ENCODE results near the gene SFXN3.

The SFXN3 gene

DNA sequence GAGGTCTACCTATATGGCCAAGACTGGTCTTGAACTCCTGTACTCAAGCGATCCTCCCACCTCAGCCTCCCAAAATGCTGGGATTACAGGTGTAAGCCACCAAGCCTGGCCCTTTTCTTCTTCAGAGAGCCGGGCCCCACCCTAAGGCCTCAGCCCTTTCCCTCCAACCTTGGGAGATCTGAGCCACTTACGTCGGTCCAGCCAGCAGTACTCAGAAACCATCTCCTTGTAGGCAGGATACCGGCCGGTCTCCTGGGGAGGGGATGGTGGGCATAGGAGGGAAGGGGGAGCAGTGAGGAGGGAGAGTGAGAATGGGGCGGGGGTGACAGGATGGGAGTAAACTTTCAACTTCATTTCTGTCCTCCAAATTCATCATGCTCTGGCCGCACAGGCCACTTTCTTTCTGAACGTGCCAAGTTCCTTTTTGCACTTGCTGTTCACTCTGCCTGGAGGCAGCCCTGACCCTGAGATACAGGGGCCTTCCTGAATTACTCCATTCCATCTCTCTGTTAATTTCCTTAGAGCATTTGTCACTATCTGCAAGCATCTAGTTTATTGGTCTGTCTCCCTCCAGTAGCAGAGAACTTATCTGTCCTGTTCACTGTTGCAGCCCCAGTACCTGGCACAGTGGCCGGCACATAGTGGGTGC lies 10.5 kb upstream of the SFXN3 start:
- peaks cover 0 to 5% of the 10 kb centered on the region in 2 donors for H3K4me1 ChIP-seq (ENCODE audit: control insufficient read depth in 1 of 2, insufficient read depth in 2 of 2, low read length in 2 of 2)
- H3K36me3 ChIP-seq (ENCODE audit: control insufficient read depth in 1 of 2, insufficient read depth in 2 of 2, low read length in 2 of 2), result no peaks in the 10 kb centered on the region
- H3K4me3 ChIP-seq (ENCODE audit: low read depth in 1 of 2, low read length in 2 of 2), result no peak overlapping the region
- H3K27me3 ChIP-seq (ENCODE audit: low read depth, low read length), result no peaks in the 10 kb centered on the region
- H3K27ac ChIP-seq (ENCODE audit: low read length), result no peak overlapping the region
- no peaks in the 10 kb centered on the region for H3K9me3 ChIP-seq (ENCODE audit: control insufficient read depth in 1 of 2, low read length in 2 of 2)

DNA sequence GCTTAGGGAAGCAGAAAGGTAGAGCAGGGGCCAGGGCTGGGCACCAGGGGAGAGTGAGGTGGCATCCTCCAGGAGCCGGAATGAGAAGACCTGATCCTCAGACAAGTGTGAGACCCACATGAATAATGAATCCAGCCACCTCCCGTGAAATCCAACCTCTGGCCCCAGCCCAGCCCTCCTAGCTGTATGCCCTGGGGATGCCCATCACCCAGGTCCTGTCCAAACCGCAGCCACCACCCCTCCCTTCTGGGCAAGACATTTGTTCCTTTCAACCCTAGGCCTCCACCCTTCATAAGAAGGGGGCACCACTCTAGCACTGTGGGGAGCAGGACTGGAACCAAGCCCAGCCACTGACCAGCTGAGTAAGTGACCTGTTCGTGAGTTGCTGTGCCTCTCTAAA lies 9.8 kb upstream of the SFXN3 start:
- H3K27ac ChIP-seq (ENCODE audit: low read length), result no peak overlapping the region
- no peak overlapping the region for H3K4me3 ChIP-seq (ENCODE audit: low read depth in 1 of 2, low read length in 2 of 2)
- no peaks in the 10 kb centered on the region for H3K27me3 ChIP-seq (ENCODE audit: low read depth, low read length)
- H3K9me3 ChIP-seq (ENCODE audit: control insufficient read depth in 1 of 2, low read length in 2 of 2), result no peaks in the 10 kb centered on the region
- H3K36me3 ChIP-seq (ENCODE audit: control insufficient read depth in 1 of 2, insufficient read depth in 2 of 2, low read length in 2 of 2), result no peaks in the 10 kb centered on the region
- peaks cover 0 to 5% of the 10 kb centered on the region in 2 donors for H3K4me1 ChIP-seq (ENCODE audit: control insufficient read depth in 1 of 2, insufficient read depth in 2 of 2, low read length in 2 of 2)

DNA sequence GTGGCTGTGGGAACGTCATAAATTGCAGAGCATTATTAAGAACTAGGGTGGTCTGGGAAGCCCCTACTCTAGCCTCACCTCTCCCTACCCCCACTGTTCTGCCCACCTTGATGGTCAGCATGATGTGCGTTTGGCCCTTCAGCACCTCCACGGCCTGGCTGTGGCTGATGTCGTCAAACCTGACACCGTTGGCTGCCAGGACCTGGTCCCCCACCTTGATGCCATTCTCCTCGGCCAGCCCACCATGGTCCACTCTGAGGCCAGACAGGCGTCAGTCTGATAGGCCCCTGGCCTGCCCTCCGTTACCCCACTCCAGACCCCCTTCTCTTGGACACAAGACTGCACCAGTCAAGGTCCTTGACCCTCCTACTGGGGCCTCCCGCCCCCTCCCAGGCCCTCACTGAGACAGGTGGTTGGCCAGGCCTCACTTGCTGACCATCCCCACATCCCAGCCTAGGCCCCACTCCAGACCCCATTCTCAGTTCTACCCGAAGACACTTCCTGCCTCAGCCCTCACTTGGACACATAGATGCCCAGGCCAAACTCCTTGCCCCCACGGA lies 9.3 kb upstream of the SFXN3 start:
- H3K9me3 ChIP-seq (ENCODE audit: control insufficient read depth in 1 of 2, low read length in 2 of 2), result no peaks in the 10 kb centered on the region
- no peaks in the 10 kb centered on the region for H3K27me3 ChIP-seq (ENCODE audit: low read depth, low read length)
- peaks cover 0 to 5% of the 10 kb centered on the region in 2 donors for H3K4me1 ChIP-seq (ENCODE audit: control insufficient read depth in 1 of 2, insufficient read depth in 2 of 2, low read length in 2 of 2)
- no peak overlapping the region for H3K4me3 ChIP-seq (ENCODE audit: low read depth in 1 of 2, low read length in 2 of 2)
- no peak overlapping the region for H3K27ac ChIP-seq (ENCODE audit: low read length)
- no peaks in the 10 kb centered on the region for H3K36me3 ChIP-seq (ENCODE audit: control insufficient read depth in 1 of 2, insufficient read depth in 2 of 2, low read length in 2 of 2)

DNA sequence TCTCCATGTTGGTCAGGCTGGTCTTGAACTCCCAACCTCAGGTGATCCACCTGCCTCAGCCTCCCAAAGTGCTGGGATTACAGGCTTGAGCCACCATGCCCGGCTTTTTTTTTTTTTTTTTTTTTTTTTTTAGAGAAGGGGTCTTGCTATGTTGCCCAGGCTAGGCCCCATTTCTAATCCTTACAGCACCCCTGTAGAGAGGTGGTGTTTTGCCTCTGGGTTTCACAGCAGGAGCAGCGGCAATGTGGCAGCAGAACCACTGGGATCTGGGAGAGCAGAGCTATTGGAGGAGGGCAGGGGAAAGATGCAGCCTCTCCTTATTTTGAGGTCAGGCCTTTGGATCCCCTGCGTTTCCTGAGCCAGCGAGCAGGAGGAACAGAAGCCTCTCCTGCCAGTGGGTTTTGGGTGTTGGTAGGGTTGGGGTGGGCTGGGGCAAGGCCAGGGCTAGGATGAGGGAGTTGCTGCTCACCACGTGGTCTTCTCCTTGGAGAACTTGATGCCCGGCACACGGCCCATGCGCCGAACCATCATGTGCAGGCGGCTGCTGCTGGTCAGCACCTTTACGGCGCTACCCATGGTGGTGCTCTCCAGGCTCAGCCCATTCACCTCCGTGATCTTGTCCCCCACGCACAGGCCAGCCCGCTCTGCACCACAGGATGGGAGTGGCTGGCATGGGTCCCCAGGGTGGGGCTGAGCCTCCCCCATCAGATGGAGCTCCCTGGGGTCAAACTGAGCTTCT lies 7.9 kb upstream of the SFXN3 start:
- peaks cover 0 to 5% of the 10 kb centered on the region in 2 donors for H3K4me1 ChIP-seq (ENCODE audit: control insufficient read depth in 1 of 2, insufficient read depth in 2 of 2, low read length in 2 of 2)
- H3K27me3 ChIP-seq (ENCODE audit: low read depth, low read length), result no peaks in the 10 kb centered on the region
- no peak overlapping the region for H3K4me3 ChIP-seq (ENCODE audit: low read depth in 1 of 2, low read length in 2 of 2)
- no peaks in the 10 kb centered on the region for H3K36me3 ChIP-seq (ENCODE audit: control insufficient read depth in 1 of 2, insufficient read depth in 2 of 2, low read length in 2 of 2)
- H3K27ac ChIP-seq (ENCODE audit: low read length), result no peak overlapping the region
- no peaks in the 10 kb centered on the region for H3K9me3 ChIP-seq (ENCODE audit: control insufficient read depth in 1 of 2, low read length in 2 of 2)

DNA sequence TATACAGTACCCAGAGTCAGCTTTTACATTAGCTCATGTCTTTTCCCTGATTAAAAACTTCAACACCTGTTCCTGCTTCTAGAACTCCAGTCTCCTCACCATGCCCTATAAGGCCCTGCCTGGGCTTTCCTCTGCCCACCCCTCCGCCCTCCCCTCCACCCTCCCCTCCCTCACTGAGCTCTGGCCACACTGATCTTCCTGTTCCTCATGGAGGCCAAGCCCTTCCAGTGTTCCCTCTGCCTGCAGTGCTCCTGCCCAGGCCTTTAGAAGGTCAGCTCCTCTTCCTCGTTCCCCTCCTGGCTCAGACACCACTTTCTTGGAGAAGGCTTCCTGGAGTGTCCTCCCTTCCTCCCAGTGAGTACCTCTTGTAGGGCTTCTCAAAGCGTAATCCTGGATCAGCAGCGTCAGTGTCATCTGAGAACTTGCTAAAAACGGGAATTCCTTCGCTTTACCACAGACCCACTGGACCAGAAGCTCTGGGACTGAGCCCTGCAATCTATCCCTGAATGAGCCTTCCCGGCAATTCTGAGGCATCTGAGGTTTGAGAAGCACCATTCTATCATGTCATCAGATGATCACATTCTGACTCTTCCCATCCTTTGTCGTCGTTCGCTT lies 3.8 kb upstream of the SFXN3 start:
- Histone ChIP-seq H3K4me3 (ENCODE audit: low read depth in 1 of 2, low read length in 2 of 2) (no peak overlapping the region), H3K36me3 (ENCODE audit: control insufficient read depth in 1 of 2, insufficient read depth in 2 of 2, low read length in 2 of 2) (peaks cover 0 to 4% of the 10 kb centered on the region in 2 donors), H3K9me3 (ENCODE audit: control insufficient read depth in 1 of 2, low read length in 2 of 2) (no peaks in the 10 kb centered on the region), H3K27ac (ENCODE audit: low read length) (no peak overlapping the region), H3K4me1 (ENCODE audit: control insufficient read depth in 1 of 2, insufficient read depth in 2 of 2, low read length in 2 of 2) (peaks cover 0 to 9% of the 10 kb centered on the region in 2 donors), H3K27me3 (ENCODE audit: low read depth, low read length) (peaks cover 5% of the 10 kb centered on the region)

DNA sequence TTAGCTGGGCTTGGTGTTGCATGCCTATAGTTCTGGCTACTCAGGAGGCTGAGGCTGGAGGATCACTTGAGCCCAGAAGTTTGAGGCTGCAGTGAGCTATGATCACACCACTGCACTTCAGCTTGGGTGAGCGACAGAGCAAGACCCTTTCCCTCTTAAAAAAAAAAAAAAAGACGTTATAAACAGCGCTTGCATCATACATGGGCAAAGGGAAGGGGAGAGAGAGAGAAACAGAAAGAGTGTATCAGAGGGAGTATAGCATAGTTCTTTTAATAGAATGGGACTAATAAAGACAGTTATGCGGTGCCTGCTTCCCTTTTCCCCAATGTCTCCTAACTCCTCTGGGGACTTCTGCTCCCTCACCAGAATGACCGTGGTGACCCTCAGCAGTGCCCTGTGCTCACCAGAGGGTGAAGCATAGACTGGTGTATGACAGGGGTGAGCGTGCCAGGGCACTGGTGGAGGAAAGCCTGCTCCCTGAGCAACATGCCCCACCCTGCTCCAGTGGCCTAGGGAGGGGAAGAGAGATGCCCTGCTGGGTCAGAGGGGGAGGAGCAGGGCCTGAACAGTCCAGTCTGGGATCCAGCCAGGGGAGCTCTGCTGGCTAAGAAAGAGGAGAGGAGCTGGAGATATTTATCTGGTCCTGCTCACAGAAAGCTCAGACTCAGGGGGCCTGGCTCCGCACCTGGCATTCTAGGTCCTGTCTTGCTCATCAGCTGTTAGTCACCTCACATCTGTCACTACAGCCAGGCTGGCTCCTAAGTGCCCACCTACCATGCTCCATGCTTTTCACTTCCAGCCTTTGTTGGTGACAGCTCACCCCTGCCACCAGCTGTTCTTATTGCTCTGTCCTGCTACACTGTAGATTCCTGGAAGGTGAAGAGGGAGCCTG lies 2.3 kb upstream of the SFXN3 start:
- Histone ChIP-seq H3K36me3 (ENCODE audit: control insufficient read depth in 1 of 2, insufficient read depth in 2 of 2, low read length in 2 of 2) (peaks cover 0 to 4% of the 10 kb centered on the region in 2 donors), H3K4me1 (ENCODE audit: control insufficient read depth in 1 of 2, insufficient read depth in 2 of 2, low read length in 2 of 2) (peaks cover 0 to 18% of the 10 kb centered on the region in 2 donors), H3K9me3 (ENCODE audit: control insufficient read depth in 1 of 2, low read length in 2 of 2) (no peaks in the 10 kb centered on the region), H3K27ac (ENCODE audit: low read length) (no peak overlapping the region), H3K27me3 (ENCODE audit: low read depth, low read length) (peaks cover 5% of the 10 kb centered on the region), H3K4me3 (ENCODE audit: low read depth in 1 of 2, low read length in 2 of 2) (no peak overlapping the region)

DNA sequence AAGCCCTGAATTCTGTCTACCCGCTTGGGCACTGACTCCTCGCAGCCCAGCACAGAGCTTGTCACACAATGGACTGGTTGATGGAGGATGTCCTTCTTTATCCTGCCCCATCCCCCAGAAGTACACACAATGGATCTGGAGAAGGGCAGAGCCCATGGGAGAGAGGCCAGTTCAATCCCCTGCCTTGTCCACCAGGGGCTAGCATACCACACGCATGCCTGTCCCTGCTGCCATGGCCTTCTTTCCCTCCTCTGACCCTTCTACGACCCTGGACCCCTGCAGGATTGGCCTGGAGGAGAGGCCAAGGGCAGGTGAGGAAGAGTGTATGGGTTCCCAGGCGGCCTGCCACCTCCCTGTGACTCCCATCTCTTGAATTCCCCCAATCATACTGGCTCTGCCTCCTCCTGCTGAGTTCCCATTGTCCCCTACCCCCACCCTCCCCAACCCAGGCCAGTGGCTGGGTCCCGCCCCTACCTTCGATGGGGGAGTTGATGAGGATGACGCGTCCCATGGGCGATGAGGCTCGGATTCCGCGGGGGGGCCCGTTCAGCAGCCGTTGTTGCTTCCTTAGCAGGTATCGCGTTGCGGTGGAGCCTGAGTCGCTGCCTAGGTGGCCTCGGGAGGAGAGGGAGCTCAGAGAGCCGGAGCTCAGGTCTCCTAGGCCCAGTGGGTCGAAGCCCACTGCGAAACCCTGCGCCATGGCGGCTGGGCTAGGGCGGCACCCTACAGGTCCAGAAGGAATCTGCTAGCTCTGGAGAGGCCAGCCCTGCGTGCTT lies 1.3 kb upstream of the SFXN3 start:
- Histone ChIP-seq H3K4me3 (ENCODE audit: low read depth in 1 of 2, low read length in 2 of 2) (no peak overlapping the region), H3K9me3 (ENCODE audit: control insufficient read depth in 1 of 2, low read length in 2 of 2) (no peaks in the 10 kb centered on the region), H3K27ac (ENCODE audit: low read length) (no peak overlapping the region), H3K4me1 (ENCODE audit: control insufficient read depth in 1 of 2, insufficient read depth in 2 of 2, low read length in 2 of 2) (peaks cover 0 to 18% of the 10 kb centered on the region in 2 donors), H3K27me3 (ENCODE audit: low read depth, low read length) (peaks cover 5% of the 10 kb centered on the region), H3K36me3 (ENCODE audit: control insufficient read depth in 1 of 2, insufficient read depth in 2 of 2, low read length in 2 of 2) (peaks cover under 1 to 4% of the 10 kb centered on the region in 2 donors)

DNA sequence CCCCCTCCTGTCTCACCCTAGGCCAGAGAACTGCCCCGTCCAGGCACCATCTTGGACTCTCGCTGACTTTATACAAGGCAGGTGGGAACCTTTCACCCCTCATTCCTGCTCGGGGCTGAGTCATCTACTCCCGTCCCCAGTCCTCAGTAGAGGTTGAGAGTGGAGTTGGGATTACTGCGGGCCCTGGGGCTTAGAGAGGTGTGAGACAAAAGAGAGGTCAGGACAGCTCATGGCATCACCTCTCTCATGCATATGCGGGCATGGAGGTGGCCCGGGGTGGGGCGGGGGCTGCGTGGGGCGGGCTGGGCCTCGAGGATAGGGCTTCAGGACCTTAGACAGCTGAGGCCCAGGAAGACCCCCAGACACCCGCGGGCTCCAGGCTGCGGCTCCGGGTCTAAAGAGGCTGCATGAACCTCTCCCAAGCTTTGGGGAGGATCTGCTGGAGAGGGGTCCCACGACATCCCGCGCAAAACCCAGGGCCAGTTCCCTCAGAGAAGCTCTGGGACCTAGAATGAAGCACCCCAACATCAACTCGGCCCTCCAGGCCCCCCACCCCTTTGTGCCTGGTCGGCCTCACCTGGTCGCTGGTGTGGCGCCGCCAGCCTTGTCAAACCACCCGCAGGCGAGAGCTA lies 422 bp upstream of the SFXN3 start:
- H3K36me3 ChIP-seq (ENCODE audit: control insufficient read depth in 1 of 2, insufficient read depth in 2 of 2, low read length in 2 of 2), result peaks cover 9 to 13% of the 10 kb centered on the region in 2 donors
- H3K4me1 ChIP-seq (ENCODE audit: control insufficient read depth in 1 of 2, insufficient read depth in 2 of 2, low read length in 2 of 2), result peaks cover 0 to 18% of the 10 kb centered on the region in 2 donors

DNA sequence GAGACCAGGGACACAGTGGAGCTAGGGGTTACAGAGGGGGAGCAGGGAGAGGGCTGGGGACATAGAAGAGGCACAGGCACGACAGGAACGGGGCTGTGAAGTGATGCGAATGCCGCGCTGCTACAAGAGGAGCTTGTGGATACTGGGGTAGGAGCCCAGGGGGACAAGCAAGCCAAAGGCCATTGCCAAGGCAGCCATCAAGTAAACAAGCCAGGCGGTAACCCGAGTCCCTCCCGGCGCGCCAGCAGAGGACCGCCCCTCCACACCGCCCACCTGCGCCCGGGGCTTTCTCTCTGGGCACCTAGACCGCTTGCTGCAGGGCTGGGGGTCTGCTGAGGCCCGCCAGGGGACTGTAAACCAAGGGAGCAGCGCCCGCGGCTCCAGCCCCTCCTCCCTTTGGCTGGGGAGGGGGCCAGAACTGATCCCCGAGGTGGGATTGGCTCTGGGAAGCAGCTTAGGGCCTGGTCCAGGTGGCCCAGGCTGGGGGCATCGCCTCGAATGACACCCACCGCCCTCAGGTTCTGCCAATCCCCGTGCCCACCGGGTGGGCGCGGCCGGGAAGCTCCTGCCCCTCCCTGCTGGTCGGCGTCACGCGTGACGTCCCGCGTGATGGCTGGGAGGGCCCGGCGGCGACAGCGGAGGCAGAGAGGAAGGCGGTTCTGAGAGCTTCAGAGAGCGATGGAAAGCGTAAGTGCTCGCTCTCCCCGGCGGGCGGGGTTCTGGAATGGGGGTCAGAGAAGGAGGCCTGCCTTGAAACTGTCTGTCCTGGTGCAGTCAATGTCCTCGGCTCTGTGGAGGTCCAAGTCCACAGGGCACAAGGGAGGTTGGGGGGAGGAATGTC lies 982 bp downstream of the SFXN3 start:
- Histone ChIP-seq H3K4me1 (ENCODE audit: control insufficient read depth in 1 of 2, insufficient read depth in 2 of 2, low read length in 2 of 2) (peaks cover 0 to 18% of the 10 kb centered on the region in 2 donors), H3K4me3 (ENCODE audit: low read depth in 1 of 2, low read length in 2 of 2) (peak overlapping the region; percentile 85 to 88), H3K36me3 (ENCODE audit: control insufficient read depth in 1 of 2, insufficient read depth in 2 of 2, low read length in 2 of 2) (peaks cover 23 to 27% of the 10 kb centered on the region in 2 donors), H3K9me3 (ENCODE audit: control insufficient read depth in 1 of 2, low read length in 2 of 2) (no peaks in the 10 kb centered on the region), H3K27ac (ENCODE audit: low read length) (peak overlapping the region; percentile 92), H3K27me3 (ENCODE audit: low read depth, low read length) (peaks cover 5% of the 10 kb centered on the region)

More for the DNA sequence above, 422 bp upstream of the SFXN3 start:
- H3K27me3 ChIP-seq (ENCODE audit: low read depth, low read length), result peaks cover 5% of the 10 kb centered on the region
- H3K27ac ChIP-seq (ENCODE audit: low read length), result peak overlapping the region; percentile 92
- H3K4me3 ChIP-seq (ENCODE audit: low read depth in 1 of 2, low read length in 2 of 2), result peak overlapping the region; percentile 85 to 88
- no peaks in the 10 kb centered on the region for H3K9me3 ChIP-seq (ENCODE audit: control insufficient read depth in 1 of 2, low read length in 2 of 2)

Measured in muscle layer of duodenum (tissue), 2 donors.